Left ventricle myocardium inferior (tissue), 1 donor: ENCODE data around the gene MED29. TPM values are rescaled to one million over a fixed set of nuclear protein-coding genes. Genes with fewer than 3 reads are reported as not detected.

Source experiments
- microRNA-seq: library from miRNA; unstranded; fragments of <30 nt; microRNA quantifications from one replicate; pipeline ENCODE4 v1.2.0, GENCODE V29; 2020
- total RNA-seq: library from RNA; stranded (reverse); fragmentation: NEBNext Ultra II Directional; extraction: Animal tissue kit (Norgen Biotek cat#: 25700); gene quantifications from one replicate; pipeline ENCODE4 v1.2.1, GENCODE V29; 2021
- donor health status: DM: no; HTN: yes; CAD: no; lungs with severe emphysema.

The MED29 gene
- total RNA-seq, 1 donor from 2014 or later = 25.7 TPM

Small RNA genes within 50 kb of the gene (microRNA-seq; reads per million reads assigned to microRNA genes)
- gene MIR4530 = not detected

Other genes starting within 250 kb of the MED29 start
- gene NCCRP1, start 194.4 kb upstream of the MED29 start, total RNA-seq = not detected
- gene SYCN, start 187.1 kb upstream of the MED29 start, total RNA-seq = not detected
- gene IFNL3, start 146.4 kb upstream of the MED29 start, total RNA-seq = not detected
- not detected for gene IFNL4, start 142.5 kb upstream of the MED29 start, total RNA-seq
- gene IFNL2, start 123.0 kb upstream of the MED29 start, total RNA-seq = not detected
- not detected for gene IFNL1, start 95.0 kb upstream of the MED29 start, total RNA-seq
- 0.08 TPM for gene LRFN1, start 70.5 kb upstream of the MED29 start, total RNA-seq
- gene GMFG, start 55.3 kb upstream of the MED29 start, total RNA-seq = 15.6 TPM
- gene SAMD4B, start 49.0 kb upstream of the MED29 start, total RNA-seq = 47.9 TPM
- gene PAF1, start 272 bp upstream of the MED29 start, total RNA-seq = 33.2 TPM
- gene ZFP36, start 15.5 kb downstream of the MED29 start, total RNA-seq = 34.8 TPM
- 14.1 TPM for gene PLEKHG2, start 21.3 kb downstream of the MED29 start, total RNA-seq
- gene RPS16, start 44.6 kb downstream of the MED29 start, total RNA-seq = 1,107 TPM
- gene SUPT5H, start 54.2 kb downstream of the MED29 start, total RNA-seq = 91.4 TPM
- 73.8 TPM for gene TIMM50, start 89.5 kb downstream of the MED29 start, total RNA-seq
- gene DLL3, start 107.6 kb downstream of the MED29 start, total RNA-seq = not detected
- gene SELENOV, start 123.8 kb downstream of the MED29 start, total RNA-seq = not detected
- 2.1 TPM for gene EID2B, start 141.5 kb downstream of the MED29 start, total RNA-seq
- gene EID2, start 148.8 kb downstream of the MED29 start, total RNA-seq = 9.8 TPM
- not detected for gene LGALS13, start 211.1 kb downstream of the MED29 start, total RNA-seq